HCT116 (cell line): Measurements from ENCODE around the gene FSTL4. TPM values are rescaled to one million over a fixed set of nuclear protein-coding genes. Genes with fewer than 3 reads are reported as not detected.

Experiments used
- ATAC-seq: fragments of 200-7000 bp; cut with Tn5 transposase; 2 replicates; pipeline ENCODE4 v1.9.1; 2020; ENCODE audit warnings: mild to moderate bottlenecking, moderate library complexity
- BruUV-seq: library from RNA; stranded (reverse); fragments of 400-500 nt; replicated peaks from 2 replicates; lab custom pipeline; 2021; lab: Mats Ljungman, UMichigan
- CTCF ChIA-PET: fragments of 300-600 bp; sonication (Branson Sonifier 250); formaldehyde crosslinking; loops from one replicate; lab custom pipeline; 2021; ENCODE audit warnings: antibody characterized with exemption; lab: Charles Lee
- POLR2A ChIA-PET: fragments of 300-600, 350-600 bp; sonication (Branson Sonifier 250); formaldehyde crosslinking; loops from one replicate; lab custom pipeline; 2021; ENCODE audit warnings: antibody characterized with exemption; lab: Charles Lee
- RAD21 ChIA-PET, 2 experiments: fragments of 300-600 bp; sonication (Branson Sonifier 250); formaldehyde crosslinking; loops; one replicate each; lab custom pipeline; 2023; ENCODE audit warnings: low total read pairs in 2 of 2; ENCODE audit not compliant: uncharacterized antibody in 2 of 2, unreplicated experiment in 2 of 2, low non-redundant PET in 1 of 2; lab: Charles Lee
- DNase-seq: peaks from one replicate; pipeline ENCODE4 v3.0.0-alpha.2; 2010; ENCODE audit warnings: low read depth, low spot score
- H2AFZ ChIP-seq: fragments of 200-600 bp; shearing (Covaris generic), sonication (generic); 2 replicates; pipeline ENCODE4 v1.6.1; 2017; ENCODE audit warnings: low read depth, mixed run types, mixed read lengths, antibody characterized with exemption, low read length; ENCODE audit not compliant: poor library complexity, severe bottlenecking
- H3K27ac ChIP-seq: 2 replicates; pipeline ENCODE4 v1.5.1; 2012; ENCODE audit warnings: low read depth, low read length
- H3K27me3 ChIP-seq: fragments of 200-600 bp; sonication (generic); 2 replicates; pipeline ENCODE4 v1.6.1; 2016; ENCODE audit warnings: mixed run types, low read length, mixed read lengths; ENCODE audit not compliant: insufficient read depth
- H3K36me3 ChIP-seq, 2 experiments: fragments of 200-500 bp in 1 of 2; fragments of 200-600 bp in 1 of 2; sonication (Bioruptor generic) in 1 of 2; sonication (generic) in 1 of 2; 2 replicates each; pipeline versions ENCODE4 v1.5.1 to v1.6.1; 2014 to 2016; ENCODE audit warnings: low read length in 2 of 2, inconsistent platforms in 1 of 2, mixed read lengths in 1 of 2, mixed run types in 1 of 2; ENCODE audit not compliant: insufficient read depth in 2 of 2, control insufficient read depth in 1 of 2
- H3K4me1 ChIP-seq, 2 experiments: fragments of 200-600 bp in 1 of 2; sonication (generic) in 1 of 2; 2 replicates each; pipeline versions ENCODE4 v1.5.1 to v1.6.1; 2012 to 2017; ENCODE audit warnings: low read length in 2 of 2, inconsistent platforms in 1 of 2, mild to moderate bottlenecking in 1 of 2, mixed read lengths in 1 of 2, mixed run types in 1 of 2, moderate library complexity in 1 of 2; ENCODE audit not compliant: insufficient read depth in 2 of 2, control insufficient read depth in 1 of 2
- H3K4me2 ChIP-seq: fragments of 200-600 bp; sonication (generic); 2 replicates; pipeline ENCODE4 v1.6.1; 2017; ENCODE audit warnings: mixed run types, low read length, mixed read lengths
- H3K4me3 ChIP-seq, 2 experiments: fragments of 200-600 bp in 1 of 2; sonication (generic) in 1 of 2; replicated peaks in 1 of 2; 2 replicates each; pipeline ENCODE4 v1.5.1; 2011 to 2016; ENCODE audit warnings: low read length in 2 of 2, control low read depth in 1 of 2, low read depth in 1 of 2, mild to moderate bottlenecking in 1 of 2, mixed read lengths in 1 of 2, mixed run types in 1 of 2
- H3K79me2 ChIP-seq: fragments of 200-600 bp; sonication (generic); 2 replicates; pipeline ENCODE4 v1.6.1; 2017; ENCODE audit warnings: mild to moderate bottlenecking, mixed run types, low read length, moderate library complexity, mixed read lengths; ENCODE audit not compliant: insufficient read depth
- H3K9ac ChIP-seq: fragments of 200-600 bp; sonication (generic); 2 replicates; pipeline ENCODE4 v1.6.1; 2016; ENCODE audit warnings: low read length, mixed read lengths
- H3K9me2 ChIP-seq: fragments of 200-600 bp; sonication (generic), shearing (Covaris generic); 2 replicates; pipeline ENCODE4 v1.6.1; 2017; ENCODE audit warnings: mixed run types, mild to moderate bottlenecking, moderate library complexity; ENCODE audit not compliant: insufficient read depth
- H3K9me3 ChIP-seq, 2 experiments: fragments of 200-500 bp in 1 of 2; fragments of 200-600 bp in 1 of 2; sonication (Bioruptor generic) in 1 of 2; sonication (generic) in 1 of 2; 2 replicates each; pipeline ENCODE4 v1.6.1; 2014 to 2017; ENCODE audit warnings: low read length in 2 of 2, mixed read lengths in 2 of 2, inconsistent platforms in 1 of 2, low read depth in 1 of 2, mild to moderate bottlenecking in 1 of 2, mixed run types in 1 of 2, moderate library complexity in 1 of 2; ENCODE audit not compliant: control insufficient read depth in 1 of 2, insufficient read depth in 1 of 2
- H4K20me1 ChIP-seq: fragments of 200-600 bp; sonication (generic), shearing (Covaris generic); 2 replicates; pipeline ENCODE4 v1.6.1; 2017; ENCODE audit warnings: mixed run types, mild to moderate bottlenecking, moderate library complexity; ENCODE audit not compliant: insufficient read depth
- ATF3 ChIP-seq: IDR thresholded peaks from 2 replicates; pipeline ENCODE4 v1.6.1; 2012
- CEBPB ChIP-seq: IDR thresholded peaks from 2 replicates; pipeline ENCODE4 v1.6.1; 2012; ENCODE audit warnings: low read depth
- CTCF ChIP-seq, 3 experiments: fragments of 200-600 bp in 1 of 3; sonication (generic) in 1 of 3; IDR thresholded peaks in 2 of 3; conservative IDR thresholded peaks in 1 of 3; 2 replicates each; pipeline ENCODE4 v1.5.1; 2012 to 2017; ENCODE audit warnings: low read depth in 2 of 3, low read length in 2 of 3, antibody characterized with exemption in 1 of 3, borderline replicate concordance in 1 of 3, control low read depth in 1 of 3, mild to moderate bottlenecking in 1 of 3, mixed read lengths in 1 of 3, mixed run types in 1 of 3, moderate library complexity in 1 of 3; ENCODE audit not compliant: insufficient read depth in 1 of 3
- ELF1 ChIP-seq: IDR thresholded peaks from 2 replicates; pipeline ENCODE4 v1.6.1; 2012; ENCODE audit warnings: low read depth, borderline replicate concordance
- EZH2 ChIP-seq: fragments of 200-600 bp; sonication (generic); IDR thresholded peaks from 2 replicates; pipeline ENCODE4 v1.6.1; 2017; ENCODE audit warnings: antibody characterized with exemption, mixed run types
- FOSL1 ChIP-seq: IDR thresholded peaks from 2 replicates; pipeline ENCODE4 v1.6.1; 2012; ENCODE audit warnings: low read depth
- JUND ChIP-seq: IDR thresholded peaks from 2 replicates; pipeline ENCODE4 v1.6.1; 2012
- POLR2A ChIP-seq: IDR thresholded peaks from 2 replicates; pipeline ENCODE4 v1.7.0; 2011; ENCODE audit warnings: borderline replicate concordance; ENCODE audit not compliant: insufficient read depth, insufficient read length; ENCODE audit errors: extremely low read depth
- REST ChIP-seq: IDR thresholded peaks from 2 replicates; pipeline ENCODE4 v1.6.1; 2012; ENCODE audit warnings: low read depth
- SIN3A ChIP-seq: IDR thresholded peaks from 2 replicates; pipeline ENCODE4 v1.6.1; 2012; ENCODE audit warnings: low read depth
- intact Hi-C: fragments of 100-400 bp; cut with micrococcal nuclease; formaldehyde crosslinking; loops from 2 replicates; pipeline ENCODE4 v1.10.0; 2022
- total RNA-seq: library from RNA; stranded (reverse); gene quantifications from one replicate; pipeline ENCODE4 v1.2.1, GENCODE V29; 2021; ENCODE audit not compliant: unreplicated experiment

Gene FSTL4
- total RNA-seq, 1 experiment from 2014 or later = 0.37 TPM

GRCh38 chr5:133358271-133358670 is 254.1 kb downstream of the FSTL4 start:
- CTCF ChIA-PET = no interaction called here
- no peak overlapping the region for H2AFZ ChIP-seq
- intact Hi-C loops = no loop called here
- no peaks in the 10 kb centered on the region for H3K9me2 ChIP-seq
- no peaks in the 10 kb centered on the region for H4K20me1 ChIP-seq
- no peak overlapping the region for H3K9ac ChIP-seq
- H3K27ac ChIP-seq = no peak overlapping the region
- H3K36me3 ChIP-seq = no peaks in the 10 kb centered on the region
- ATAC-seq (no peak), DNase-seq (no peak)
- TF ChIP-seq ATF3 (no peak), POLR2A (no peak), ELF1 (no peak), CTCF (IDR thresholded peaks at IDR 0.05 in 2 of 3, conservative IDR thresholded peaks at IDR 0.05 in 1 of 3; ENCODE audit: borderline replicate concordance in 1 of 3, insufficient read depth in 1 of 3, low read depth in 2 of 3, low read length in 2 of 3) (no peak), EZH2 (no peak), CEBPB (no peak), SIN3A (no peak), JUND (no peak), REST (no peak), FOSL1 (no peak)
- no peak overlapping the region for H3K4me2 ChIP-seq
- RAD21 ChIA-PET = no interaction called here
- H3K79me2 ChIP-seq = no peaks in the 10 kb centered on the region
- POLR2A ChIA-PET = no interaction called here
- H3K9me3 ChIP-seq = no peaks in the 10 kb centered on the region
- BruUV-seq = no TSS peak
- no peaks in the 10 kb centered on the region for H3K27me3 ChIP-seq
- H3K4me1 ChIP-seq = no peaks in the 10 kb centered on the region
- H3K4me3 ChIP-seq = no peak overlapping the region
